OCI-M2 (cell line): ENCODE results near the gene LENEP.
"Not testable (repeated sequence)": the region's sequence is repeated elsewhere in the genome, so short reads cannot be mapped to it uniquely, and the experiment has no call there.

Source experiments
- DNase-seq: peaks from one replicate; lab custom pipeline; 2025; ENCODE audit not compliant: unreplicated experiment; lab: John Stamatoyannopoulos, UW

LENEP gene

GRCh38 chr1:154974808-154975408 is 18.5 kb upstream of the LENEP start:
- peak; percentile 91 for DNase-seq

- DNase-seq: no peak
These were observed 17.9 kb upstream of the LENEP start for GRCh38 chr1:154975409-154976059.

- DNase-seq: not testable (repeated sequence)
These were observed 15.6 kb upstream of the LENEP start for GRCh38 chr1:154977762-154978161.

DNA sequence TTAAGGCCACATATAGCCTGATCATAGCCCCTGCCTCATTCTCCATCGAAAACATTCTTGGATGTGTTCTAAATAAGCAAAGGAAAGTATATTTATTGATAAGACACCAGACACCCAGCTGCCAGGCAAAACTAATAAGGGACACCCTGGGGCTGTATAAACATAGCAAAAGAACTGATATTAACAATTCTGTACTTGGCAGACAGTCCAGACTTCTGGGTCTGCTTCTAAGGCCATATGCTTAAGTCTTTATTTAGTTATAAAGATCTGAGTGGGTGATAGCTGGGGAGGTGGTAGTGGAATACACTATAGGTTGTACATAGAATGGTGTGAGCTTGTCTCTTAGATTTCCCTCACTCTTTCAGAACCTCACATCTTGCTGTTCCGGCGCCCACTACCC is 15.0 kb upstream of the LENEP start:
- DNase-seq: no peak

GRCh38 chr1:154982341-154982740 is 11.0 kb upstream of the LENEP start:
- DNase-seq: no peak

GRCh38 chr1:154982897-154983648 is 10.3 kb upstream of the LENEP start, which contains the start of gene FLAD1:
Gene FLAD1 (plus strand): TSS chr1:154983344. CDS start chr1:154983695, 351 bp downstream.
- DNase-seq: peak; percentile 78

GRCh38 chr1:154983776-154984466 is 9.5 kb upstream of the LENEP start:
- no peak for DNase-seq

DNA sequence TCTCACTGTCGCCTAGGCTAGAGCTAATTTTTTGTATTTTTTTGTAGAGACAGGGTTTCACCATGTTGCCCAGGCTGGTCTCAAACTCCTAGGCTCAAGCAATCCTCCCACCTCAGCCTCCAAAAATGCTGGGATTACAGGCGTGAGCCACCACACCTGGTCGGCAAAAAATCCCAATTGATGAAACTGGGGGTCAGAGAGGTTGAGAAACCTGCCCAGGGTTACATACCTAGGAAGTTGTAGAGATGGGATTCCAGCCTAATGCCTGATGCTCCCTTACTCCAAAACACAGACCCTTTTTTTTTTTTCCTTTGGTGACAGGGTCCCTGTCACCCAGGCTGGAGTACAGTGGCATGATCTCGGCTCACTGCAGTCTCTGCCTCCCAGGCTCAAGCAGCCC is 6.7 kb upstream of the LENEP start:
- not testable (repeated sequence) for DNase-seq

GRCh38 chr1:154987326-154987725 is 6.1 kb upstream of the LENEP start:
- DNase-seq: no peak

DNA sequence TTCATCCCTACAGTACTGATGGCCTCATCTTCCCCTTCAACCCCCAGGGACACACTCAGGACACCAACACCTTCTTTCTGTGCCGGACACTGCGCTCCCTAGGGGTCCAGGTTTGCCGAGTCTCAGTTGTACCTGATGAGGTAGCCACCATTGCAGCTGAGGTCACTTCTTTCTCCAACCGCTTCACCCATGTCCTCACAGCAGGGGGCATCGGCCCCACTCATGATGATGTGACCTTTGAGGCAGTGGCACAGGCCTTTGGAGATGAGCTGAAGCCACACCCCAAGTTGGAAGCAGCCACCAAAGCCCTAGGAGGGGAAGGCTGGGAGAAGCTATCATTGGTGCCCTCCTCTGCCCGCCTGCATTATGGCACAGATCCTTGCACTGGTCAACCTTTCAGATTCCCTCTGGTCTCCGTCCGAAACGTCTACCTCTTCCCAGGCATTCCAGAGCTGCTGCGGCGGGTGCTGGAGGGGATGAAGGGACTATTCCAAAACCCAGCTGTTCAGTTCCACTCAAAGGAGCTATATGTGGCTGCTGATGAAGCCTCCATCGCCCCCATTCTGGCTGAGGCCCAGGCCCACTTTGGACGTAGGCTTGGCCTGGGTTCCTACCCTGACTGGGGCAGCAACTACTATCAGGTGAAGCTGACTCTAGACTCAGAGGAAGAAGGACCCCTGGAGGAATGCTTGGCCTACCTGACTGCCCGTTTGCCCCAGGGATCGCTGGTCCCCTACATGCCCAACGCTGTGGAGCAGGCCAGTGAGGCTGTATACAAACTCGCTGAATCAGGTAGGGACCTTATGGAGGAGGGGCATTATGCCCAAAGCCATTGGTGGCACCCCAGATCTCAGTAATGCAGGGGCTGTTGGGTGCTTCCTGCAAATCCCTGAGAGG is 5.1 kb upstream of the LENEP start:
- DNase-seq: no peak

DNA sequence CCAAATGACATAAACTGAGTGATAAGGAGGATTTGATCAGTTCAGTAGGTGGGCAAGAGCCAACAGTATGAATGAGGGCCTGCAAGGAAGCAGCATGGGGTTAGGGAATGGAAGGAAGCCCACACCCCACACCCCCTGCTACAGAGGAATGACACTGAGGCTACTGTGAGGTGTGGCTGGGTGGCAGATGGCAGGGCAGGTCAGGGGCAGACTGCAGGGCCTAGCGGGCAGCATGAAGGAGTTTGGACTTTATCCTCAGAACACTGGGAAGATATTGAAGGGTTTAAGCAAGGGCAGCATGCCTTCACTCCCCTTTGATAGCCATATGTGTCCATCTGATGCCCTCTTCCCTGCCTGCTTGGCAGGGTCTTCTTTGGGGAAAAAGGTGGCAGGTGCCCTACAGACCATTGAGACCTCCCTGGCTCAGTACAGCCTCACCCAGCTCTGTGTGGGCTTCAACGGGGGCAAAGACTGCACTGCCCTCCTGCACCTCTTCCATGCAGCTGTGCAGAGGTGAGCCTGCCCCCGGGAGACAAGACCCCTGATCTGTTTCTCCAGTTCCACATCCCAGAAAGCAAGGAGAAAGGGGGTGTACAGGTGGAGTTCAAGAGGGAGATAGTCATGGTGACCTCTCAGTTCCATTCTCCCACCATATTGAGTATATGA is 4.1 kb upstream of the LENEP start:
- DNase-seq: no peak

DNA sequence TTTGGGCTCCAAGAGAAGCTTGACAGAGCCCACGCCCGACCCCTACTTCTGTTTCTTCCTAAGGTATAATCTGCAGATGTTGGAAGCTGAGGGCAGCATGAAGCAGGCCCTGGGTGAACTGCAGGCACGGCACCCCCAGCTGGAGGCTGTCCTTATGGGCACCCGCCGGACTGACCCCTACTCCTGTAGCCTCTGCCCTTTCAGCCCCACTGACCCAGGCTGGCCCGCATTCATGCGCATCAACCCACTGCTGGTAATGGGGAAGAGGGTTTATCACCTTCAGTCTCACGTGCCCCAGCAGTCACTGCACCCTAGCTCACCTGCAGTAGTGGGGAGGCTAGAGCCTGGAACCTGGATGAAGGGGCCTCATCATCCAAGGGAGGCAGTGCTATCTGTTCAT is 3.1 kb upstream of the LENEP start:
- DNase-seq: no peak

DNA sequence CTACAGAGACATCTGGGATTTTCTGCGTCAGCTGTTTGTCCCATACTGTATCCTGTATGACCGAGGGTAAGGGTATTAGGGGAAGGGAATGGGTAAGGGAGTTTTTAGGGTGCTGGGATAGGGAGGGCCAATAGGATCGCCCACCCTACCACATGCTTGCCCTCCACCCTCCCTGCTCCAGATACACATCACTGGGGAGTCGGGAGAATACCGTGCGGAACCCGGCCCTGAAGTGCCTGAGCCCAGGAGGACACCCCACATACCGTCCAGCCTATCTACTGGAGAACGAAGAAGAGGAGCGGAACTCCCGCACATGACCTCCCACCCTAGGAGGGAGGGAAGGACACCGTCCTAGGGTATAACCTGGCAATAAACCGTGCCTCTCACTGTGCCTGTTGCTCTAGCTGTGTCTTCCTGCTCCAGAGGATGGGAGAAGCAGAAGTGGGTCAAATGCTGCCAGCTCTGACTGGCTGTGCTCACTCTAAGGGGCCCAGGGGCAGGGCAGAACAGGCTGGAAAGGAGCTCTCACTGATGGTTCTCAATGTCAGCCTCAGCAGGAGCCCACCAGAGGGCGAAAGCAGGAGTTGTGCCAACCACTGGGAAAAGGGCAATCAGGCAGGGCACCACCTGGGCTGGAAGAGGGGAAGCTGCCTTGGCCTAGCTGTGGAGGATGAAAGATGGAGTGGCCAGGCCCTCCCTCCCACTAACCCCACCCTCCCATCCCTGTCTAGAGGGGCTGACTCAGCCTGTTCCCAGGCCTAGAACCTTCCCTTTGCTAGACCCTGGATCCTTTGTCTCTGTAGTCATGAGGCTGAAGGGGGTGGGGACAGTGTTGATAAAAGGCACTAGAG is 440 bp upstream of the LENEP start:
- peak; percentile 34 for DNase-seq

DNA sequence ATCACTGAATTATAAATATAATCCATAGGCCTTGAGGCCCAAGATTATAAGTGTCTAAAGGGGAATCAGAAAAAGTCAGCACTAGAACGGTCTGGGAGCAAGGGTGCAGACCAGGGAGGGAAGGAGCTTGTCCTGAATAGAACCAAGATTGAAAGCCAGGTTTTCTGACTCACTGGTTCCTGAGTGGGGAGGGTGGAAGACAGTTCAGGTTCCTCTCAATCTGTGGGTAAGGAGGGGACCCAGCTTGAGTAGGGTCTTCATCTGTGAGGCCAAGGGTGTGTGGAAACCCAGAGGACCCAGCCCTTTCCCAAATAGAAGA is 842 bp downstream of the LENEP start:
- no peak for DNase-seq

DNA sequence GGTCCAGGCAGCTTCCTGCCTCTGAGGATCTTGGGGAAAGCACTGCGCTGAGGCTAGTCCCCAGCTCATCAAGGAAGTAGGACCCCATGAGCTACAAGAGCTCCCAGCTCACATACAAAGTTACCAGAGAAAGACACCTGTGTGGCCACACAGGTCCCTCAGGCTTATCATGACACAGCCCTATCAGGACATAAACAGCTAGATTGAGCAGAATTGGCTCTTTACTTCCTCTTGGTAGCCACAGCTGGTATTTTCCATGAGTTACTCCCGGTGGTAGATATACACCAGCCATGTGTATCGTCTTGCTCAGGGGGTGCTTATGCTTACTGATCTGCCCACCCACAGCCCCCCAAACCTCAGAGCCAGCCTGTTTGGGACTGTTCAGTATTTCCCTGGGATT is 1.2 kb downstream of the LENEP start:
- no peak for DNase-seq

- DNase-seq: not testable (repeated sequence)
These were observed 2.1 kb downstream of the LENEP start for GRCh38 chr1:154995301-154995983.

DNA sequence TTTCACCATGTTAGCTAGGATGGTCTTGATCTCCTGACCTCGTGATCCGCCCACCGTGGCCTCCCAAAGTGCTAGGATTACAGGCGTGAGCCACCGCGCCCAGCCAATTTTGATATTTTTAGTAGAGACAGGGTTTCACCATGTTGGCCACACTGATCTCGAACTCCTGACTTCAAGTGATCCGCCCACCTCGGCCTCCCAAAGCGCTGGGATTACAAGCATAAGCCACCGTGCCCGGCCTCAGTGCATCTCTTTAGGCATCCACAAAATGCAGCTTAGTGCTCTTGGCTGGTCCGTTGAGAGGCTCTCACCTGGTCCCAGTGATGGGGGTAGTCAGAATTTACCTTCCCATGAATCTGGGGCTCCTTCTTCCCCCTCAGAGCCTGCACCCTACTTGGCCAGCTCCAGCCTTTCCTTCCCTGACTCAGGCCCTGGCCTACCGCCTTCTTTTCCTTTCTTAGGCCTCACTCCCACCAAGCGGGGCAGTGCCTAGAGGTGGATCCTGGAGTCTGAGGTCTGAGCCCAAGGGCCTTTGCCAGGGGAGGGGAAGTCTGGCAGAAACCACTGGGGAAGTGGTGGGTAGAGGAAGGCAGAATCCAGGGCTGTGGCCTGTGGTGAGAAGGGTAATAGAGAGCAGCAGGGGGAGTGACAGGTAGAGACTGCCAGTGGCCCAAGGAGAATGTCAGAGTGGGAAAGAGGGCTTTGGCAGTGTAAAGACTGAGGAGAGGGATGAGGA is 3.7 kb downstream of the LENEP start:
- no peak for DNase-seq

GRCh38 chr1:154998201-154998780 is 4.9 kb downstream of the LENEP start:
- DNase-seq: no peak
